Kidney epithelial cell (primary cell): Measurements from ENCODE around the gene RNF43. TPM values are rescaled to one million over a fixed set of nuclear protein-coding genes. Genes with fewer than 3 reads are reported as not detected.

ENCODE experiments used
- DNase-seq: peaks from one replicate; pipeline ENCODE4 v3.0.0-alpha.2; 2010; ENCODE audit warnings: low read depth
- H3K27me3 ChIP-seq: 2 replicates; pipeline ENCODE4 v1.6.0; 2011; ENCODE audit warnings: low read length; ENCODE audit not compliant: control insufficient read depth, insufficient read depth
- H3K36me3 ChIP-seq: 2 replicates; pipeline ENCODE4 v1.5.1; 2011; ENCODE audit warnings: low read length; ENCODE audit not compliant: control insufficient read depth, insufficient read depth
- H3K4me3 ChIP-seq: 2 replicates; pipeline ENCODE4 v1.5.1; 2011; ENCODE audit warnings: low read depth, mild to moderate bottlenecking, control low read depth, low read length
- total RNA-seq: library from RNA; depleted of rRNA; stranded (reverse); fragments of >200 nt; gene quantifications from 2 replicates; pipeline ENCODE4 v1.2.3, GENCODE V29; 2015
- TF ChIP-seq, protein P1 (sequence below): IDR thresholded peaks from 2 replicates; pipeline ENCODE4 v1.5.1; 2011; ENCODE audit warnings: mild to moderate bottlenecking, moderate library complexity, low read length, control low read depth, inconsistent platforms; ENCODE audit not compliant: insufficient read depth, poor library complexity, severe bottlenecking

The RNF43 gene
- total RNA-seq, 1 donor from 2014 or later, result 2.3 TPM

DNA sequence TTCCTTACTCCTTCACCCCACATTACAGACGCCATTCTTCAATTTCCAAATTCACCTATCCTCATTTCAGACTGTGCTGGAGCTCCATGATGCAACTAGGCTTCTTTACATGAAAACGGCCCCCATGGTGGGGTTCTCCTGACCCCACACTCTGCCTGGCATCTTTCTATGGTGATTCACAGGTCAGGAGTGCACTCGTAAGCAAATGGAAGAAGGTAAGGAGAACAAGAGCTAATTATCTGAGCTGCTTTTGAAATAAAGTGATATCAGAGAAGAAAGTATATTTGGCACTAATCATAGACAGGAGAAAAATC, 37.9 kb downstream of the RNF43 start:
- DNase-seq, result no peak
- no peaks in the 10 kb centered on the region for H3K36me3 ChIP-seq
- no peak overlapping the region for H3K4me3 ChIP-seq
- H3K27me3 ChIP-seq, result no peaks in the 10 kb centered on the region
- TF ChIP-seq, protein P1, sequence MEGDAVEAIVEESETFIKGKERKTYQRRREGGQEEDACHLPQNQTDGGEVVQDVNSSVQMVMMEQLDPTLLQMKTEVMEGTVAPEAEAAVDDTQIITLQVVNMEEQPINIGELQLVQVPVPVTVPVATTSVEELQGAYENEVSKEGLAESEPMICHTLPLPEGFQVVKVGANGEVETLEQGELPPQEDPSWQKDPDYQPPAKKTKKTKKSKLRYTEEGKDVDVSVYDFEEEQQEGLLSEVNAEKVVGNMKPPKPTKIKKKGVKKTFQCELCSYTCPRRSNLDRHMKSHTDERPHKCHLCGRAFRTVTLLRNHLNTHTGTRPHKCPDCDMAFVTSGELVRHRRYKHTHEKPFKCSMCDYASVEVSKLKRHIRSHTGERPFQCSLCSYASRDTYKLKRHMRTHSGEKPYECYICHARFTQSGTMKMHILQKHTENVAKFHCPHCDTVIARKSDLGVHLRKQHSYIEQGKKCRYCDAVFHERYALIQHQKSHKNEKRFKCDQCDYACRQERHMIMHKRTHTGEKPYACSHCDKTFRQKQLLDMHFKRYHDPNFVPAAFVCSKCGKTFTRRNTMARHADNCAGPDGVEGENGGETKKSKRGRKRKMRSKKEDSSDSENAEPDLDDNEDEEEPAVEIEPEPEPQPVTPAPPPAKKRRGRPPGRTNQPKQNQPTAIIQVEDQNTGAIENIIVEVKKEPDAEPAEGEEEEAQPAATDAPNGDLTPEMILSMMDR, result no peak

DNA sequence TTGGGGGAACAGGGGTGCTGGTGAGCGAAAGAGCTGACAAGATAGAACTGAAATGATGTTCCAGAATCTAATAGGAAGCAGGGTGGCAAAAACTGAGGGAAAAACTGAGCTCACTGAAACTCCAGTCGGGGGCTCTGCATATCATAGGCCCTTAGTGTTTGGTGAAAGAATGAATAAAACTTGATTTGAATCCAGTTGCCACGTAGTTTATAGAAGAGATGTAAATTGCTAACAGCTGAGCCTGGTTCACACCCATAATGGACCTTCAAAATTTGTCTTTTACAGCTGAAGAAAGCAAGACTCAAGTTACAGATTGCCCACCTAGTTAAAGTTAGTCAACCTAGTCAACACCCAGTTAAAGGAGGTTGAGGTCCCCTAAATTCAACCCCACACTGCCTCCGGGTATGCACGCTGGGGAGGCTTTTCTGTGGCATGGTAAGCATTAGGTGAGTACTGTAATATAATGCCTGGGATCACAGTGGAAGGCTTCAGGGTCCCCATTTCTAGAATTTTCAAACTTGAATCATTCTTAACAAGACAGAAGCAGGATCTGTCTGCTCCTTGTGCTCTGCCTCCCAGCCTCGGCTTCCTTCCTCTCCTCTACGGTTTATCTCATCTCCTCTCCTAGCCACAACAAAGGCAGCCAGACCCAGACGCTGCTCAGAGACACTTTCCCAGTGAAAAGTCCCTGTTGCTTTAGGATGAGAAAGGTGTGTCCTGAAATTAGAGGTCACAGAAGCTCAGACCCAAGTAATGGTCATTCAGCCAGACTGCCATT, 38.4 kb downstream of the RNF43 start:
- TF ChIP-seq, protein P1, result no peak
- H3K36me3 ChIP-seq, result no peaks in the 10 kb centered on the region
- no peak overlapping the region for H3K4me3 ChIP-seq
- DNase-seq, result no peak
- H3K27me3 ChIP-seq, result no peaks in the 10 kb centered on the region

DNA sequence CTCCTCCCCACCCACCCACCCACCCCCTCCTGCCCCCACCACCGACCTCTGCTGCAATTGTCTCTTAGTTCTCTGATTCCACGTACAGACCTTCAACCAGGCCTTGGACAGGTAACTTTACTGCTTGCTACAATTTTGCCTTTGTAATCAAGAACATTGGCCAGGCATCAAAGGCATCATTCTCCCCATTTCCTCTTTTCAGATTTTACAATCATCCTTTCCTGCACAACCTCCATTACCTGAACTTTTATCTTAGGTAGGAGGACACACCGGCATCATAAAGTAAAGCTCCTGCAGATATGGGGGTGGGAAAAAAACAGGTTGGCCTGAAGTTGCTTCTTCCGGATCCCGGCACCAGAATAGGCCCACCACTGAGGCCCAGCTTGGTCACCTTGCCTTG, 39.7 kb downstream of the RNF43 start:
- DNase-seq, result no peak
- TF ChIP-seq, protein P1, result no peak

DNA sequence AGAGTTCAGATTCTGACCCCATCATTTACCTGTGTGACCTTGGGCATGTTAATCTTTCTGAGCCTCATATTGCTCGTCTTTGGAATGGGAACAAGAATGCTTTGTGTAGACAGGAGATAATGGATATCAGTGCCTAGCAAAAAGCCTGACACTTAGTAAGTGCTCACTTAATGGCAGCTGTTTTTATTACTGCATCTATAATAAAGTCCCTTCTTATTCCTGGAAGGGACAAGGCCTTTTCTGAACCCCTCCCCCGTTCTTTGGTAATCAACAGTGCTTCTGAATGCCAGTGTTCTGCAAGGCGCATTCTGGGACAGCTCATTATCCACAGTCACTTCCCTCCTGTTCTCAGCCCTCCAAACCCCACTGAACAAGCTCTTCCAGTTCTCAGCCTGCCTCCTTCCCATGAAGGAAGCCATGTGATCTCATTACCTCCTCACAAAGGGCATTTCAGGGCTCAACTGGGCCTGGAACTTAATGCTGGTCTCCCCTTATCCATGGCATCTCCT, 40.2 kb downstream of the RNF43 start:
- H3K36me3 ChIP-seq, result no peaks in the 10 kb centered on the region
- H3K27me3 ChIP-seq, result no peaks in the 10 kb centered on the region
- DNase-seq, result no peak
- H3K4me3 ChIP-seq, result no peak overlapping the region
- TF ChIP-seq, protein P1, result no peak

More for the DNA sequence above, 39.7 kb downstream of the RNF43 start:
- no peak overlapping the region for H3K4me3 ChIP-seq
- no peaks in the 10 kb centered on the region for H3K27me3 ChIP-seq
- H3K36me3 ChIP-seq, result no peaks in the 10 kb centered on the region

DNA sequence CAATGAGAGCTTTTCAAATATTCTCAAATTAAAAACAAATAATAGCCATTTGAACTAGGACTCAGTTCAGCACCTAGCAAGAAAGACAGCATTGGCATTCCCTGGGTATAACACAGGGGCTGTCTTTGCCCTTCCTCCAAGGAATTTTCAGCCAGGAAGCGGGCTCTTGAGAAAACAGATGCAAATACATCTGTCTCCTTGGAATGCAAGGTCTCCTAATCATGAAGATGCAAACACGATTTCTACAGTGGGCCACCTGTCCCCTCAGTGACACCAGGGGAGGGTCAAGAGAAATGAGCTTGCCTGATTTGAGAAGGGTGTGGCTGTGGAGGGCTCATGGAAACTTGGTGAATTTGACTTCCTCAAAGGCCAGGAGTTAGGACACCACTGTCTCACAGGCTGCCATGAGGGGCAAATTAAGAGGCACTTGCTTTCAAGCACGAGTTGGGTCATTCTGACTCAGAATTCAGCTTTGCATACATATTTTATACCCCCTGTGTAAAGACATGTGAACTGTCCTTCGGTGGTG, 40.8 kb downstream of the RNF43 start:
- TF ChIP-seq, protein P1, result no peak
- no peak for DNase-seq
- no peaks in the 10 kb centered on the region for H3K36me3 ChIP-seq
- no peaks in the 10 kb centered on the region for H3K27me3 ChIP-seq
- H3K4me3 ChIP-seq, result no peak overlapping the region
